Right ventricle myocardium inferior (tissue), 1 donor: ENCODE data around the gene SNAPIN. TPM values are rescaled to one million over a fixed set of nuclear protein-coding genes. Genes with fewer than 3 reads are reported as not detected.

Source experiments
- ATAC-seq: fragments of 200-7000 bp; cut with Tn5 transposase; one replicate; pipeline ENCODE4 v1.9.1; 2020; ENCODE audit warnings: mild to moderate bottlenecking, moderate library complexity
- DNase-seq: peaks from one replicate; pipeline ENCODE4 v3.0.0; 2021; ENCODE audit errors: missing footprints
- intact Hi-C: fragments of 100-400 bp; cut with DNase I; formaldehyde crosslinking; loops from one replicate; pipeline ENCODE4 v1.11.0; 2022
- long read RNA-seq: library from polyadenylated mRNA; unstranded; transcript quantifications from one replicate; pipeline ENCODE4 v2.0.0, GENCODE V29; 2021
- total RNA-seq: library from RNA; stranded (reverse); fragmentation: NEBNext Ultra II Directional; extraction: Animal tissue kit (Norgen Biotek cat#: 25700); gene quantifications from one replicate; pipeline ENCODE4 v1.2.1, GENCODE V29; 2021
- donor health status: DM: no; HTN: yes; CAD: no; lungs with severe emphysema.

SNAPIN gene, protein sequence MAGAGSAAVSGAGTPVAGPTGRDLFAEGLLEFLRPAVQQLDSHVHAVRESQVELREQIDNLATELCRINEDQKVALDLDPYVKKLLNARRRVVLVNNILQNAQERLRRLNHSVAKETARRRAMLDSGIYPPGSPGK
- total RNA-seq: 64.0 TPM
- long read RNA-seq, transcript SNAPIN-201 (4 exons, 1,030 nt): major isoform, 36 of 40 reads
- long read RNA-seq, partial matches to known transcripts: 0 of 40 reads
- long read RNA-seq, other reads (novel, unspliced or antisense): 0 of 40 reads

GRCh38 chr1:153658400-153659174, at the start of gene SNAPIN:
Gene SNAPIN, plus strand, starts transcription at chr1:153658703. Its CDS starts 41 bp downstream, at chr1:153658744.
- intact Hi-C loops: loop anchor here (5.0 to 10.0 kb wide), 2 partner anchors 86 to 144 kb away; no protein-coding TSS in a partner anchor
- ATAC-seq (peak; percentile 99), DNase-seq (peak; percentile 95)

GRCh38 chr1:153608742-153609584, 49.5 kb upstream of the SNAPIN start:
- ATAC-seq (peak; percentile 59), DNase-seq (peak; percentile 82)
- intact Hi-C loops: no loop called here

DNA sequence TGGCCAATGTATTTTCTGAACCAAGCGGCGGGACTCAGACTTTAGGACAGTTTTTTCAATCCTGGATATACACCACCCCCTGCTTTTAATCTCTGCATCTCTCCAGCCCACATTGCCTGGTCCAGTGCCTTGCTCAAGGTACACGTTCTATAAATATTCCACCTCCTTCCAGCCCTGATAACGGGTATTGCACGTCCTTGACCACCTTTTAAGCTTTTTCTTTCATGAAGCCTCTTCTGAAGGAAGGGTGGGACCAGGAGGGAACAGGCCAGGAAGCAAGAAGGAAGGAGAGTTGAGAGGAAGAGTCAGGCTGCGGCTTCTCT, 49.0 kb upstream of the SNAPIN start:
- DNase-seq (no peak), ATAC-seq (no peak)
- intact Hi-C loops: no loop called here

GRCh38 chr1:153610334-153610733, 48.2 kb upstream of the SNAPIN start:
- DNase-seq (no peak), ATAC-seq (no peak)
- intact Hi-C loops: loop anchor here (5.0 kb wide), 1 partner anchor 38 kb away; no protein-coding TSS in a partner anchor

DNA sequence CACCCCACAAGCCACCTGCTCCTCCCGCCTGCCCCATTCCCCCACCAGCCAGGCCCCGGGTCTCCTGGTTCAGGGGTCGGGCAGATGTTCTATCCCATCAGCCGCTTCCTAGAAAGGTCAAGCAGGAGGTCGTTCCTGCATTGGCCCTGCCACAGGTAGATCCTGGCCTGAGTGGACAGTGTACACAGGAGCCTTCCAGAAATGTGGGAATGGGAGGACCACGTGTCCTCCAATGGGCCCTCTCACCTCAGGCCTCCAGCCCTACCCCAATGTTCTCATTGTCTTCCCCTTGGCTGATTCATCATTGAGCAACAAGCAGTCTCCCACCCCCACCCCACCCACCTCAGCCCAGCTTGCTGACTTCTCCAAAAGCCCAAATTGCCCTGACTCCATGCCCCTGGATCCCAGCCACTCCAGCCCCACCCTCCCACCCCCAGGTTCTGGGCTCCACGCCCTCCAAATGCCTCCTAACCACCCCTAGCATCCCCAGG, 47.6 kb upstream of the SNAPIN start:
- intact Hi-C loops: loop anchor here (5.0 kb wide), 1 partner anchor 39 kb away; no protein-coding TSS in a partner anchor
- ATAC-seq: no peak
- DNase-seq: no peak

GRCh38 chr1:153611356-153611755, 47.1 kb upstream of the SNAPIN start:
- intact Hi-C loops: loop anchor here (5.0 kb wide), 1 partner anchor 39 kb away; no protein-coding TSS in a partner anchor
- no peak for ATAC-seq
- DNase-seq: no peak

DNA sequence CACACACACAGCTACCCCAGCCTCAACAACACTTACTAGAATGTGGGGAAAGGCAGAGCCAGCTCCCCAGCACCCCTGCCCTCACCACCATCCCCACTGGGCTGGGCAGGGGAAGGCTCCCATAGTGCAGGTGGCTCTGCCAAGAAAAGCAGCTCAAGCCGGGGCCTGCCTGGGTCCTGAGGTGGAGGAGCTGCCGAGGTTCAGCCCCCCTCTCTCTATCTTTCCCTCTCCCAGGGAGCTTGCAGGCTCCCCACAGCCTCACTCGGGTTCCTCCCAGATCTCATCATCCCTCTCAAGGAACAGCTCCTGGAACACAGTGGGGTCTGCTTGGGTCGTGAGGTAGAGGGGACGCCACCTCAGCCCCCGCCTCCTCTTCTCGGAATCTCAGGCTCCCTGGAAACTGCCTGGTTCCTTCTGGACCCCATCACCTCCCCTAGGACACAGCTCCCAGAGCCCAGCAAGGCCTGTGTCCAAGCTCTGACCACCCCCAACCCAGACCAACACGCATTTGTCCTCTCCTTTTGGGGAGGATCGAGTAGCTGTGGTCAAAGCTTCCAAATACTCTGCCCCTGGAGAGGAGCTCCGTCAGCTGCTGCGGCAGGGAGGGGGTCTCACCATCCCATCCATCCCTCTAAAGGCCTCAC, 46.3 kb upstream of the SNAPIN start:
- ATAC-seq (no peak), DNase-seq (peak; percentile 55)
- intact Hi-C loops: loop anchor here (2.0 to 5.0 kb wide), 2 partner anchors 17 to 40 kb away; partner anchors contain the start of gene S100A1

DNA sequence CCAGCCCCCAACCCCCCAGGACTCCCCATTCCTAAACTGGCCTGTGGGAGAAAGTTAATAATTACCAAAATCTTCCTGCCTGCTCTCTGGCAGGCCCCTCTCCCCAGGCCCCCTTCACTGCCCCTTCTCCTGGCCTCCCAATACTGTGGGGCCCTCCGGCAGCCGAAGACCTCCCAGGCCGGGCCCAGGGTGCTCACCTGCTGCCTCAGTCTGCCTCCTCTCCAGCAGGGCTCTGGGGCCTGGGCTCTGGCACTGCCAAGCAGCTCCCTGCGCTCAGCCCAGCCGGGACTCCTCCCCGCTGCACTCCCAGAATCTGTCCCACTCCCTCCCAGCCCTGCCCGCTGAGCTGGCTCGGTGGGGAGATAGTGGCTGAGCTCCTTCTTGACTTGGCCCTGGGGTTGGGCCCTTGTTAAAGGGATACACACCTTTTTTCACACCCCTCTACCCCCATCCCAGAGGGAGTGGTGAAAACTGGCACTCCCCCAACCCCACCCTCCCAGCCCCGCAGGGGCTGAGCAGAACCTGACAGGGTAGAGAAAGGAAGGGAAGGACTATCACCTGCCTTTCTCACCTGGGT, 45.7 kb upstream of the SNAPIN start, which contains the start of gene S100A16:
Gene S100A16, minus strand, starts transcription at position 383 of the 577 bp plus-strand sequence. CDS start 4,986 bp downstream, outside the sequence.
- DNase-seq (peak; percentile 81), ATAC-seq (peak; percentile 91)
- intact Hi-C loops: loop anchor here (2.0 to 5.0 kb wide), 2 partner anchors 16 to 41 kb away; partner anchors contain the start of gene S100A1

GRCh38 chr1:153613406-153613805, 45.1 kb upstream of the SNAPIN start:
- intact Hi-C loops: loop anchor here (2.0 to 5.0 kb wide), 2 partner anchors 15 to 41 kb away; partner anchors contain the start of gene S100A1
- ATAC-seq: no peak
- DNase-seq: no peak

DNA sequence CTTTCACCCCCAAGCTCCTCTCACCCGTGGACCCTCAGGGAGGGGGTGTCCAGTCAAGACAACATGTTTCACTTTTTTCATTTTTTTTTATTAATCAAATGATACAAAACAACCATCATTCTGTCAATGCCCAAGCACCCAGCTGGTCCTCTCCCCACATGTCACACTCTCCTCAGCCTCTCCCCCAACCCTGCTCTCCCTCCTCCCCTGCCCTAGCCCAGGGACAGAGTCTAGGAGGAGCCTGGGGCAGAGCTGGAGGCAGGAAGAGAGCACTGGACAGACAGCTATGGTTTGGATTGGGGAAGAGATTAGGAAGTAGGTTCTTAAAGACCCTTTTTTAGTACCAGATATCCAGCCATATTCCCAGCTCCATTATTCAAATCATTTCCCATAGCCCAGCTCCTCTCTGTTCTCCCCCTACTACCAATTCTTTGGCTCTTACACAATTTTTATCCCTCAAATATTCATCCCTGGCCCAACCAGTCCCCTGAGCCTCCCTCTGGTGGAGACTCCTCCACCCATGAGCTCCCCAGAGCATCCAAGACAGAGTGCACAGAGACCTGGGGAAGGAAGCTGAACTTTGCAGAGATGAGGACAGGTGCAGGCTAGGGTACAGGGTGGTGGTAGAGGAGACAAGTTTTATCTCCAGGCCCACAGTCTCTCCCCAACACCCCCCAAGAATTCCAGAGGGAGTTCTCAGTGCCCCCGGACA, 44.2 kb upstream of the SNAPIN start:
- no peak for ATAC-seq

DNA sequence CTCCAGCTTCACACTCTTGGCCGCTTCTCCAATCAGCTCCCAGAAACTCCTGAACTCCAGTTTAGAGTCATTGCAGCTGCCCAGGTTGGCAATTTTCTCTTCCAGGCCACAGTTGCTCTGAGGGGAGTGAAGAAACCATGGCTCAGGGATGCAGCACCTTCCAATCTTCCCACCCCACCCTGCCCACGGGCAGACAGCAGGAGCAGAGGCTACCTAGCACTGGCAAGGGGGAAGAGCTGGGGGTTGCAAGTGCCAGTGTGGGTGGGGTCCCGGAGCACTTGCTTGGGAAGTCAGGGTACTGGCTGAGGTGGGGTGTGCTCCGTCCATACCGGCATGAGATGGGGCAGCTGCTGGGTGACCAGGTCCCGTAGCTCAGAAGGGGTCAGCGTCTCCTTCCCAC, 43.6 kb upstream of the SNAPIN start:
- DNase-seq (no peak), ATAC-seq (no peak)
- intact Hi-C loops: loop anchor here (5.0 kb wide), 1 partner anchor 43 kb away; no protein-coding TSS in a partner anchor

More for the DNA sequence above, 44.2 kb upstream of the SNAPIN start:
- intact Hi-C loops: loop anchor here (5.0 kb wide), 1 partner anchor 42 kb away; no protein-coding TSS in a partner anchor
- peak; percentile 41 for DNase-seq

DNA sequence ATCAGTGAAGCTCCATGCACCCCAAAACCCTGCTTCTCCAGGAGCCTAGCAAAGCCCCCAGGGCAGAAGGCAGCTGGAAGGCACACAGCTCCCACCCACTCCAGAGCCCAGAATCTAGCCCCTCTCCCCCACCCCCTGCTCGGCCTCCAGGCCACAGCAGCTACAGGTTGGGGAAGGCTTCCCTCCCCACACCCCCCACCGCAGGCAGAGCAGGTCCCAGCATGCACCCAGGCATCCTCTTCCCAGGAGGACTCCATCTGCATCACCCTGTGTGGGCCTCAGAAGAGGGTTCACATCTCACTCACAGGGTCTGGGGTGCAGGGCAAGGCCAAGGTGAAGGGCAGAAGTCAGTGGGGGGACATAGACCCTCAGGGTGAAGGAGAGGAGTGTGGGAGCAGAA, 43.1 kb upstream of the SNAPIN start:
- ATAC-seq: no peak
- no peak for DNase-seq
- intact Hi-C loops: no loop called here

DNA sequence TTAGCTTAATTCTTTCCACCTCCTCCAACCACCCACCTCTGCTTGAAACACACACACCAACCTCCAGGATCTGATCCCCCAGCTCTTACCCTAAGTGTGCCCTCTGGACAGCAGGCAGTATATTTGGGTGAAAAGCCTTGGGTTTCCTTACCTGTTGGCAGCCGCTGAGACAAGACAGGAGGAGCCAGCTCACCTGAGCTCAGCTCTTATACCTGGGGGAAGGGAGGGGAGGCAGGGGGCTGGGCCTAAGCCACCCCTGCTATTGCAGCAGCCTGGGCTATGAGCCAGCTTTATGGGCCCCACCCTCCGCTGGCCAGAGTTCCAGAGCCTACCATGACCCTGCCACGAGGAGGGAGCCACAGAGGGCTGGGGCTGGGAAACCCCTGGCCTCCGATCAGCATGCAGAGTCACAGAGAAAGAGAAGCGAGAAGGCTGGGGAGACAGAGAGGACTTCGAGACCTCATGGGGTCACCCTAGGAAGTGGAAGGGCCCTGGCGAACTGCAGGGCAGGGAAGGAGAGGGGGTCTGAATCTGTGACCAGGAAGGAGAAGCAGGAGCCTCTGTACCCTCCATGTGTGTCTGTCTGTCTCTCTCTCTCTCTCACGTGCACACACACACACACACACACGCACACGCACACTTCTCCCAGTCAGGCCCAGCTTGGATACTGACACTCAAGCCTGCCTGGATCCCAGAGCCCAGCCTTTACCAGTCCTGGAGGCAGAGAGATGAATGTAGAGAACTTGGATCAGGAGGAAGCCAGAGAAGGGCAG, 42.2 kb upstream of the SNAPIN start, which contains the start of gene S100A14:
Gene S100A14, minus strand, starts transcription at position 182 of the 773 bp plus-strand sequence. CDS start 467 bp downstream, outside the sequence.
- peak; percentile 78 for DNase-seq
- peak; percentile 35 for ATAC-seq
- intact Hi-C loops: no loop called here

GRCh38 chr1:153616917-153617311, 41.6 kb upstream of the SNAPIN start:
- intact Hi-C loops: no loop called here
- peak; percentile 46 for ATAC-seq
- DNase-seq: peak; percentile 45

DNA sequence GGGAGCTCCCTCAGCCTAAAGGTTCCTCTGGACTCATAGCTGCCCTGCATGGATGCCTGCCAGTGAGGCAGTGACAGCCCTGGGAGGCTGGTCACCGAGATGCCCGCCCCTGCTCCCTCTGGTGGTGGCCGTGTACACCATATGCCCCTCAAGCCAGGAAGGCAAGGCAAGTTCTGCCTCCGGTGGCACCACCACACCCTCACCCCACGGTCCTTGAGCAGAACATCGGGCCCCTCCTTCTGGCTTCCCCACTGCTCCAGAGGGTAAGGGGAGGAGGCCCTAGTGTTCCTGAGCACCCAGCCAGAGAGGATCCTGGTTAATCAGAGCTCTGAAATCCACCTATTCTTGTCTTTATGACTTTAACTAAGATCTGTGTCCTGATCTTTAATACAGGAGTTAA, 40.8 kb upstream of the SNAPIN start:
- DNase-seq (no peak), ATAC-seq (no peak)
- intact Hi-C loops: no loop called here

DNA sequence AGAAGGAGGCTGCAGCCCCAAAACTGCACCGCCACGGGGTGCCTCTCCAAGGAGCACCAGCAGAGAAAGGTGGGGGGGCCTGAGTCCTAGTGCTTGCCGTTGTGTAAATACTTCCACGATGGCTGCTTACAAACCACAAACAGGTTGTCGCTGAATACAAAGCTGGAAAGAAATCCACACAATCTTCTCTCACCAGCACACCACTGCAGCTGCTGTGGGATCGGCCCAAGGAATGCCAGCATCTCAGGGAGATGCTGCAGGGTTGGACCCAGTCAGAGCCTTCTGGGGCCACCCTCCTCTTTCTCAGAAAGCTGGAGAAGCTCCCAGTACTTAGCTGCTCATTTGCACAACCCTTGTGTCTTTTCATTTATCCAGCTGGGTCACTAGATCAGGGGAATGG, 39.3 kb upstream of the SNAPIN start:
- intact Hi-C loops: no loop called here
- ATAC-seq: no peak
- no peak for DNase-seq
